Neural cell (in vitro differentiated cells): ENCODE data around the gene PBX1. TPM values are rescaled to one million over a fixed set of nuclear protein-coding genes. Genes with fewer than 3 reads are reported as not detected.

ENCODE experiments used
- H2AFZ ChIP-seq: fragments of 200-600, 300-800 bp; sonication (generic), shearing (Covaris generic); 2 replicates; pipeline ENCODE4 v1.6.0; 2014; ENCODE audit warnings: low read depth, mild to moderate bottlenecking, antibody characterized with exemption, low read length, moderate library complexity
- H3F3A ChIP-seq: fragments of 200-600 bp; shearing (Covaris generic); 2 replicates; pipeline ENCODE4 v1.6.1; 2016; ENCODE audit warnings: mild to moderate bottlenecking, moderate library complexity, mixed read lengths, antibody characterized with exemption, low read length; ENCODE audit not compliant: insufficient read depth, poor library complexity, severe bottlenecking
- H3K27ac ChIP-seq: fragments of 200-600, 300-800 bp; sonication (generic), shearing (Covaris generic); 2 replicates; pipeline ENCODE4 v1.5.1; 2014; ENCODE audit warnings: mild to moderate bottlenecking, low read length, moderate library complexity
- H3K27me3 ChIP-seq: fragments of 300-800, 200-600 bp; sonication (generic), shearing (Covaris generic); 2 replicates; pipeline ENCODE4 v1.6.0; 2014; ENCODE audit warnings: mild to moderate bottlenecking, low read depth, low read length, moderate library complexity; ENCODE audit not compliant: insufficient read depth
- H3K36me3 ChIP-seq: fragments of 300-800, 200-600 bp; sonication (generic), shearing (Covaris generic); 2 replicates; pipeline ENCODE4 v1.5.1; 2014; ENCODE audit warnings: mild to moderate bottlenecking, antibody characterized with exemption, low read length, moderate library complexity; ENCODE audit not compliant: insufficient read depth
- H3K4me2 ChIP-seq: fragments of 300-800, 200-600 bp; sonication (generic), shearing (Covaris generic); 2 replicates; pipeline ENCODE4 v1.6.0; 2014; ENCODE audit warnings: mild to moderate bottlenecking, low read length
- H3K4me3 ChIP-seq: fragments of 300-800, 200-600 bp; sonication (generic), shearing (Covaris generic); 2 replicates; pipeline ENCODE4 v1.5.1; 2014; ENCODE audit warnings: mild to moderate bottlenecking, low read length, moderate library complexity
- H3K79me2 ChIP-seq: fragments of 200-600 bp; shearing (Covaris generic); replicated peaks from 2 replicates; pipeline ENCODE4 v1.6.0; 2014; ENCODE audit warnings: mild to moderate bottlenecking, low read length, moderate library complexity; ENCODE audit not compliant: insufficient read depth
- H3K9ac ChIP-seq: fragments of 300-800, 200-600 bp; sonication (generic), shearing (Covaris generic); 2 replicates; pipeline ENCODE4 v1.6.1; 2016; ENCODE audit warnings: mild to moderate bottlenecking, low read length, mixed read lengths
- H3K9me2 ChIP-seq: fragments of 200-600 bp; shearing (Covaris generic); 2 replicates; pipeline ENCODE4 v1.6.1; 2016; ENCODE audit warnings: mild to moderate bottlenecking, low read length, mixed read lengths; ENCODE audit not compliant: insufficient read depth
- H3K9me3 ChIP-seq: fragments of 200-600, 300-800 bp; sonication (generic), shearing (Covaris generic); 2 replicates; pipeline ENCODE4 v1.6.1; 2016; ENCODE audit warnings: mild to moderate bottlenecking, mixed run types, low read length, moderate library complexity, mixed read lengths
- H4K20me1 ChIP-seq: fragments of 200-600 bp; shearing (Covaris generic); 2 replicates; pipeline ENCODE4 v1.6.1; 2016; ENCODE audit warnings: mild to moderate bottlenecking, mixed run types; ENCODE audit not compliant: insufficient read depth
- CTCF ChIP-seq: fragments of 450-650 bp; IDR thresholded peaks from 2 replicates; pipeline ENCODE4 v1.5.1; 2014; ENCODE audit warnings: antibody characterized with exemption, mild to moderate bottlenecking, moderate library complexity; ENCODE audit not compliant: poor library complexity, severe bottlenecking
- EP300 ChIP-seq: fragments of 450-650 bp; conservative IDR thresholded peaks from 2 replicates; pipeline ENCODE4 v1.6.1; 2014; ENCODE audit warnings: antibody characterized with exemption, mild to moderate bottlenecking, moderate library complexity; ENCODE audit not compliant: poor library complexity, severe bottlenecking
- EZH2 ChIP-seq: fragments of 200-600, 300-800 bp; shearing (Covaris generic), sonication (generic); IDR thresholded peaks from 2 replicates; pipeline ENCODE4 v1.6.1; 2014; ENCODE audit warnings: antibody characterized with exemption, low read length, borderline replicate concordance, mild to moderate bottlenecking; ENCODE audit not compliant: insufficient read depth, poor library complexity, severe bottlenecking
- MXI1 ChIP-seq: fragments of 450-650 bp; conservative IDR thresholded peaks from 2 replicates; pipeline ENCODE4 v1.6.1; 2014; ENCODE audit warnings: antibody characterized with exemption, mild to moderate bottlenecking; ENCODE audit not compliant: poor library complexity, severe bottlenecking
- POLR2AphosphoS5 ChIP-seq: IDR thresholded peaks from 2 replicates; pipeline ENCODE4 v1.6.1; 2012
- RAD21 ChIP-seq: fragments of 450-650 bp; conservative IDR thresholded peaks from 2 replicates; pipeline ENCODE4 v1.6.1; 2014; ENCODE audit warnings: antibody characterized with exemption, mild to moderate bottlenecking, moderate library complexity
- REST ChIP-seq: IDR thresholded peaks from 2 replicates; pipeline ENCODE4 v1.6.1; 2012; ENCODE audit warnings: borderline replicate concordance
- SMC3 ChIP-seq: fragments of 450-650 bp; conservative IDR thresholded peaks from 2 replicates; pipeline ENCODE4 v1.6.1; 2014; ENCODE audit warnings: antibody characterized with exemption, mild to moderate bottlenecking, moderate library complexity; ENCODE audit not compliant: poor library complexity
- TAF1 ChIP-seq: IDR thresholded peaks from 2 replicates; pipeline ENCODE4 v1.6.1; 2012; ENCODE audit warnings: low read depth
- polyA plus RNA-seq: library from polyadenylated mRNA; depleted of rRNA; stranded (reverse); fragments of >200 nt; gene quantifications from 2 replicates; pipeline ENCODE4 v1.2.3, GENCODE V29; 2014

PBX1 gene
- polyA plus RNA-seq, 1 donor from 2014 or later, result 42.4 TPM

- TF ChIP-seq MXI1 (no peak), EZH2 (no peak), EP300 (no peak), POLR2AphosphoS5 (no peak), TAF1 (no peak), REST (no peak), CTCF (no peak), RAD21 (no peak)
- Histone ChIP-seq H3K27ac (no peak overlapping the region), H3K4me2 (no peak overlapping the region)
Observed at GRCh38 chr1:164721228-164721496, 162.2 kb downstream of the PBX1 start.

GRCh38 chr1:164723296-164723798 lies 164.4 kb downstream of the PBX1 start:
- no peak overlapping the region for H3K27ac ChIP-seq

More at GRCh38 chr1:164721228-164721496, 162.2 kb downstream of the PBX1 start:
- H3K79me2 ChIP-seq, result peaks cover 76% of the 10 kb centered on the region
- no peaks in the 10 kb centered on the region for H4K20me1 ChIP-seq
- H2AFZ ChIP-seq, result no peak overlapping the region
- H3K9ac ChIP-seq, result no peak overlapping the region
- no peak overlapping the region for H3K4me3 ChIP-seq
- H3K9me3 ChIP-seq, result no peaks in the 10 kb centered on the region
- H3K9me2 ChIP-seq, result no peaks in the 10 kb centered on the region
- H3F3A ChIP-seq, result no peaks in the 10 kb centered on the region
- H3K36me3 ChIP-seq, result peaks cover 3% of the 10 kb centered on the region
- no peaks in the 10 kb centered on the region for H3K27me3 ChIP-seq

More at GRCh38 chr1:164723296-164723798, 164.4 kb downstream of the PBX1 start:
- Histone ChIP-seq H3K9me2 (no peaks in the 10 kb centered on the region), H3K36me3 (peaks cover 3% of the 10 kb centered on the region), H3K27me3 (no peaks in the 10 kb centered on the region), H3K79me2 (peaks cover 75% of the 10 kb centered on the region), H2AFZ (no peak overlapping the region), H3K4me2 (no peak overlapping the region), H3F3A (no peaks in the 10 kb centered on the region), H3K4me3 (no peak overlapping the region), H4K20me1 (no peaks in the 10 kb centered on the region), H3K9me3 (no peaks in the 10 kb centered on the region), H3K9ac (no peak overlapping the region)
- TF ChIP-seq POLR2AphosphoS5 (no peak), CTCF (no peak), MXI1 (no peak), TAF1 (no peak), EP300 (no peak), REST (no peak), EZH2 (no peak), RAD21 (no peak), SMC3 (no peak)
